OCI-LY7 (cell line): ENCODE data around the gene ZNF593.

Experiments
- CTCF ChIP-seq: fragments of 200-600 bp; sonication (generic); conservative IDR thresholded peaks from 2 replicates; pipeline ENCODE4 v1.5.1; 2014; ENCODE audit warnings: mild to moderate bottlenecking, antibody characterized with exemption, low read length, moderate library complexity, mixed read lengths
- EZH2phosphoT487 ChIP-seq: fragments of 200-600 bp; sonication (generic); IDR thresholded peaks from 2 replicates; pipeline ENCODE4 v1.6.1; 2018; ENCODE audit warnings: low read depth, borderline replicate concordance, mild to moderate bottlenecking, mixed run types, antibody characterized with exemption, low read length, moderate library complexity, mixed read lengths

GRCh38 chr1:26148887-26149286 is 20.8 kb upstream of the ZNF593 start:
- no peak for TF ChIP-seq CTCF
- TF ChIP-seq EZH2phosphoT487, result no peak
